ENCODE data around the gene GPC3. TPM values are rescaled to one million over a fixed set of nuclear protein-coding genes. Genes with fewer than 3 reads are reported as not detected.

Gene GPC3
- total RNA-seq, 3 donors from 2014 or later (not counting 1 experiment from before 2014, with no cell fraction given): not detected

GRCh38 chrX:133792198-133792953 lies 193.0 kb downstream of the GPC3 start:
- Histone ChIP-seq H3K4me3 (ENCODE audit: low read length) (no peak overlapping the region), H3K4me1 (ENCODE audit: control insufficient read depth, insufficient read depth, low read length) (no peaks in the 10 kb centered on the region), H3K27ac (ENCODE audit: low read length) (no peak overlapping the region), H3K9me3 (ENCODE audit: control insufficient read depth, insufficient read depth, low read length) (no peaks in the 10 kb centered on the region), H3K36me3 (ENCODE audit: control insufficient read depth, insufficient read depth, low read length) (no peaks in the 10 kb centered on the region), H3K27me3 (ENCODE audit: control insufficient read depth, insufficient read depth, low read length) (no peaks in the 10 kb centered on the region)
- Mint-ChIP-seq H3K9me3 (no peaks in the 10 kb centered on the region), H3K4me3 (no peak overlapping the region), H3K27me3 (ENCODE audit: low read depth in 2 of 2) (peaks cover 3 to 14% of the 10 kb centered on the region in 2 donors), H3K27ac (no peak overlapping the region), H3K4me1 (no peaks in the 10 kb centered on the region), H3K36me3 (no peaks in the 10 kb centered on the region)
- TF ChIP-seq, protein P1, sequence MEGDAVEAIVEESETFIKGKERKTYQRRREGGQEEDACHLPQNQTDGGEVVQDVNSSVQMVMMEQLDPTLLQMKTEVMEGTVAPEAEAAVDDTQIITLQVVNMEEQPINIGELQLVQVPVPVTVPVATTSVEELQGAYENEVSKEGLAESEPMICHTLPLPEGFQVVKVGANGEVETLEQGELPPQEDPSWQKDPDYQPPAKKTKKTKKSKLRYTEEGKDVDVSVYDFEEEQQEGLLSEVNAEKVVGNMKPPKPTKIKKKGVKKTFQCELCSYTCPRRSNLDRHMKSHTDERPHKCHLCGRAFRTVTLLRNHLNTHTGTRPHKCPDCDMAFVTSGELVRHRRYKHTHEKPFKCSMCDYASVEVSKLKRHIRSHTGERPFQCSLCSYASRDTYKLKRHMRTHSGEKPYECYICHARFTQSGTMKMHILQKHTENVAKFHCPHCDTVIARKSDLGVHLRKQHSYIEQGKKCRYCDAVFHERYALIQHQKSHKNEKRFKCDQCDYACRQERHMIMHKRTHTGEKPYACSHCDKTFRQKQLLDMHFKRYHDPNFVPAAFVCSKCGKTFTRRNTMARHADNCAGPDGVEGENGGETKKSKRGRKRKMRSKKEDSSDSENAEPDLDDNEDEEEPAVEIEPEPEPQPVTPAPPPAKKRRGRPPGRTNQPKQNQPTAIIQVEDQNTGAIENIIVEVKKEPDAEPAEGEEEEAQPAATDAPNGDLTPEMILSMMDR (IDR thresholded peaks at IDR 0.05): peak; percentile 84
- WGBS (ENCODE audit: insufficient coverage): 3% methylated on average over 5 of the region's 7 CpGs
- peak; percentile 68 to 95 (median 76) for ATAC-seq
- DNase-seq: peak; percentile 21 to 76
- intact Hi-C loops (cut with micrococcal nuclease): loop anchor here (10.0 kb wide), 1 partner anchor 232 kb away; no protein-coding TSS in a partner anchor

GRCh38 chrX:133789829-133790228 lies 195.6 kb downstream of the GPC3 start:
- H3K36me3 ChIP-seq (ENCODE audit: control insufficient read depth, insufficient read depth, low read length): no peaks in the 10 kb centered on the region
- H3K27me3 ChIP-seq (ENCODE audit: control insufficient read depth, insufficient read depth, low read length): no peaks in the 10 kb centered on the region
- H3K4me1 ChIP-seq (ENCODE audit: control insufficient read depth, insufficient read depth, low read length): no peaks in the 10 kb centered on the region
- intact Hi-C loops (cut with micrococcal nuclease): loop anchor here (10.0 kb wide), 1 partner anchor 235 kb away; no protein-coding TSS in a partner anchor
- H3K4me1 Mint-ChIP-seq: no peaks in the 10 kb centered on the region
- H3K36me3 Mint-ChIP-seq: no peaks in the 10 kb centered on the region
- 73% methylated on average over 3 of the region's 3 CpGs for WGBS (ENCODE audit: insufficient coverage)
- H3K4me3 ChIP-seq (ENCODE audit: low read length): no peak overlapping the region
- TF ChIP-seq, protein P1 (IDR thresholded peaks at IDR 0.05): no peak
- no peak overlapping the region for H3K27ac Mint-ChIP-seq
- H3K27ac ChIP-seq (ENCODE audit: low read length): no peak overlapping the region
- ATAC-seq (no peak), DNase-seq (no peak)
- peaks cover 3 to 20% of the 10 kb centered on the region in 2 donors for H3K27me3 Mint-ChIP-seq (ENCODE audit: low read depth in 2 of 2)
- no peak overlapping the region for H3K4me3 Mint-ChIP-seq
- no peaks in the 10 kb centered on the region for H3K9me3 Mint-ChIP-seq
- no peaks in the 10 kb centered on the region for H3K9me3 ChIP-seq (ENCODE audit: control insufficient read depth, insufficient read depth, low read length)

DNA sequence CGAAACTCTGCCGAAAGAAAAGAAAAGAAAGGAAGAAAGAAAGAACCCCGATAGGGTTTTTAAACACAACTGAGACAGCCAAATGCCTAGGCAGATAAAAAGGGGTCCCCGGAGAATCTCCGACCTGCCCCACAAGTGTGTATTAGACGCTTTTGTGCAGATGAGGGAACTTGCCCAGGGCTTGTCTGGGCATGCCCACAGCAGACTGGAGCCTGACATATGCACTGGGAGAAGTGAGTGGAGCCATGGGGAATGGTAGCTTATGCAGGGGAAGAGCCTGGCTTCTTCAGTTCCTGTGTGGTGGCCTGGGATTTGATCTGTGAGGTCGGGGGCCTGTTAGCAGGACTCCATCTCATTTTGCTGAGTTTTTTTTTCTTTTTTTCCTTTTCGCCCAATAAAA lies 199.0 kb downstream of the GPC3 start:
- Histone ChIP-seq H3K27ac (ENCODE audit: low read length) (no peak overlapping the region), H3K36me3 (ENCODE audit: control insufficient read depth, insufficient read depth, low read length) (no peaks in the 10 kb centered on the region), H3K9me3 (ENCODE audit: control insufficient read depth, insufficient read depth, low read length) (no peaks in the 10 kb centered on the region), H3K4me1 (ENCODE audit: control insufficient read depth, insufficient read depth, low read length) (no peaks in the 10 kb centered on the region), H3K4me3 (ENCODE audit: low read length) (no peak overlapping the region), H3K27me3 (ENCODE audit: control insufficient read depth, insufficient read depth, low read length) (no peaks in the 10 kb centered on the region)
- DNase-seq: no peak
- TF ChIP-seq, protein P1 (IDR thresholded peaks at IDR 0.05): no peak
- Mint-ChIP-seq H3K36me3 (no peaks in the 10 kb centered on the region), H3K9me3 (no peaks in the 10 kb centered on the region), H3K27me3 (ENCODE audit: low read depth in 2 of 2) (peaks cover 6 to 32% of the 10 kb centered on the region in 2 donors), H3K27ac (no peak overlapping the region), H3K4me1 (no peaks in the 10 kb centered on the region), H3K4me3 (no peak overlapping the region)
- ATAC-seq: no peak
- WGBS (ENCODE audit: insufficient coverage): 82% methylated on average over 8 of the region's 8 CpGs
- intact Hi-C loops (cut with micrococcal nuclease): no loop called here

All from natural killer cell (primary cell).